H1 (cell line): Measurements from ENCODE around the gene RNF13. TPM values are rescaled to one million over a fixed set of nuclear protein-coding genes. Genes with fewer than 3 reads are reported as not detected.

Experiments used
- polyA plus RNA-seq, 7 experiments: library from polyadenylated mRNA; depleted of rRNA in 3 of 7; stranded (reverse) in 5 of 7; unstranded in 2 of 7; fragments of >200 nt in 5 of 7; fragments of 200-250 nt in 2 of 7; gene quantifications; 1 replicate in 5 of 7; 2 replicates in 1 of 7; 4 replicates in 1 of 7; pipeline versions ENCODE4 v1.2.1 to v1.2.3, GENCODE V29; 2011 to 2013; ENCODE audit warnings: missing spikeins in 2 of 7, mixed read lengths in 2 of 7
- total RNA-seq: library from RNA; stranded (reverse); fragmentation: NEBNext Ultra II Directional; extraction: Animal tissue kit (Norgen Biotek cat#: 25700); gene quantifications from 2 replicates; pipeline ENCODE4 v1.2.1, GENCODE V29; 2021
- TF ChIP-seq, protein P1 (sequence below): fragments of 300-600 bp; sonication (generic); IDR thresholded peaks from 2 replicates; pipeline ENCODE4 v1.7.1; 2012; ENCODE audit warnings: low read length, moderate library complexity, mild to moderate bottlenecking, inconsistent platforms; ENCODE audit not compliant: insufficient replicate concordance

The RNF13 gene
- total and polyA plus RNA-seq, 2 of the 8 experiments (the other 6 are each of a cell fraction or from before 2014, with no cell fraction given) = 19.4 to 35.4 TPM

GRCh38 chr3:149920119-149920518, 107.1 kb downstream of the RNF13 start (continued):
- TF ChIP-seq, protein P1, sequence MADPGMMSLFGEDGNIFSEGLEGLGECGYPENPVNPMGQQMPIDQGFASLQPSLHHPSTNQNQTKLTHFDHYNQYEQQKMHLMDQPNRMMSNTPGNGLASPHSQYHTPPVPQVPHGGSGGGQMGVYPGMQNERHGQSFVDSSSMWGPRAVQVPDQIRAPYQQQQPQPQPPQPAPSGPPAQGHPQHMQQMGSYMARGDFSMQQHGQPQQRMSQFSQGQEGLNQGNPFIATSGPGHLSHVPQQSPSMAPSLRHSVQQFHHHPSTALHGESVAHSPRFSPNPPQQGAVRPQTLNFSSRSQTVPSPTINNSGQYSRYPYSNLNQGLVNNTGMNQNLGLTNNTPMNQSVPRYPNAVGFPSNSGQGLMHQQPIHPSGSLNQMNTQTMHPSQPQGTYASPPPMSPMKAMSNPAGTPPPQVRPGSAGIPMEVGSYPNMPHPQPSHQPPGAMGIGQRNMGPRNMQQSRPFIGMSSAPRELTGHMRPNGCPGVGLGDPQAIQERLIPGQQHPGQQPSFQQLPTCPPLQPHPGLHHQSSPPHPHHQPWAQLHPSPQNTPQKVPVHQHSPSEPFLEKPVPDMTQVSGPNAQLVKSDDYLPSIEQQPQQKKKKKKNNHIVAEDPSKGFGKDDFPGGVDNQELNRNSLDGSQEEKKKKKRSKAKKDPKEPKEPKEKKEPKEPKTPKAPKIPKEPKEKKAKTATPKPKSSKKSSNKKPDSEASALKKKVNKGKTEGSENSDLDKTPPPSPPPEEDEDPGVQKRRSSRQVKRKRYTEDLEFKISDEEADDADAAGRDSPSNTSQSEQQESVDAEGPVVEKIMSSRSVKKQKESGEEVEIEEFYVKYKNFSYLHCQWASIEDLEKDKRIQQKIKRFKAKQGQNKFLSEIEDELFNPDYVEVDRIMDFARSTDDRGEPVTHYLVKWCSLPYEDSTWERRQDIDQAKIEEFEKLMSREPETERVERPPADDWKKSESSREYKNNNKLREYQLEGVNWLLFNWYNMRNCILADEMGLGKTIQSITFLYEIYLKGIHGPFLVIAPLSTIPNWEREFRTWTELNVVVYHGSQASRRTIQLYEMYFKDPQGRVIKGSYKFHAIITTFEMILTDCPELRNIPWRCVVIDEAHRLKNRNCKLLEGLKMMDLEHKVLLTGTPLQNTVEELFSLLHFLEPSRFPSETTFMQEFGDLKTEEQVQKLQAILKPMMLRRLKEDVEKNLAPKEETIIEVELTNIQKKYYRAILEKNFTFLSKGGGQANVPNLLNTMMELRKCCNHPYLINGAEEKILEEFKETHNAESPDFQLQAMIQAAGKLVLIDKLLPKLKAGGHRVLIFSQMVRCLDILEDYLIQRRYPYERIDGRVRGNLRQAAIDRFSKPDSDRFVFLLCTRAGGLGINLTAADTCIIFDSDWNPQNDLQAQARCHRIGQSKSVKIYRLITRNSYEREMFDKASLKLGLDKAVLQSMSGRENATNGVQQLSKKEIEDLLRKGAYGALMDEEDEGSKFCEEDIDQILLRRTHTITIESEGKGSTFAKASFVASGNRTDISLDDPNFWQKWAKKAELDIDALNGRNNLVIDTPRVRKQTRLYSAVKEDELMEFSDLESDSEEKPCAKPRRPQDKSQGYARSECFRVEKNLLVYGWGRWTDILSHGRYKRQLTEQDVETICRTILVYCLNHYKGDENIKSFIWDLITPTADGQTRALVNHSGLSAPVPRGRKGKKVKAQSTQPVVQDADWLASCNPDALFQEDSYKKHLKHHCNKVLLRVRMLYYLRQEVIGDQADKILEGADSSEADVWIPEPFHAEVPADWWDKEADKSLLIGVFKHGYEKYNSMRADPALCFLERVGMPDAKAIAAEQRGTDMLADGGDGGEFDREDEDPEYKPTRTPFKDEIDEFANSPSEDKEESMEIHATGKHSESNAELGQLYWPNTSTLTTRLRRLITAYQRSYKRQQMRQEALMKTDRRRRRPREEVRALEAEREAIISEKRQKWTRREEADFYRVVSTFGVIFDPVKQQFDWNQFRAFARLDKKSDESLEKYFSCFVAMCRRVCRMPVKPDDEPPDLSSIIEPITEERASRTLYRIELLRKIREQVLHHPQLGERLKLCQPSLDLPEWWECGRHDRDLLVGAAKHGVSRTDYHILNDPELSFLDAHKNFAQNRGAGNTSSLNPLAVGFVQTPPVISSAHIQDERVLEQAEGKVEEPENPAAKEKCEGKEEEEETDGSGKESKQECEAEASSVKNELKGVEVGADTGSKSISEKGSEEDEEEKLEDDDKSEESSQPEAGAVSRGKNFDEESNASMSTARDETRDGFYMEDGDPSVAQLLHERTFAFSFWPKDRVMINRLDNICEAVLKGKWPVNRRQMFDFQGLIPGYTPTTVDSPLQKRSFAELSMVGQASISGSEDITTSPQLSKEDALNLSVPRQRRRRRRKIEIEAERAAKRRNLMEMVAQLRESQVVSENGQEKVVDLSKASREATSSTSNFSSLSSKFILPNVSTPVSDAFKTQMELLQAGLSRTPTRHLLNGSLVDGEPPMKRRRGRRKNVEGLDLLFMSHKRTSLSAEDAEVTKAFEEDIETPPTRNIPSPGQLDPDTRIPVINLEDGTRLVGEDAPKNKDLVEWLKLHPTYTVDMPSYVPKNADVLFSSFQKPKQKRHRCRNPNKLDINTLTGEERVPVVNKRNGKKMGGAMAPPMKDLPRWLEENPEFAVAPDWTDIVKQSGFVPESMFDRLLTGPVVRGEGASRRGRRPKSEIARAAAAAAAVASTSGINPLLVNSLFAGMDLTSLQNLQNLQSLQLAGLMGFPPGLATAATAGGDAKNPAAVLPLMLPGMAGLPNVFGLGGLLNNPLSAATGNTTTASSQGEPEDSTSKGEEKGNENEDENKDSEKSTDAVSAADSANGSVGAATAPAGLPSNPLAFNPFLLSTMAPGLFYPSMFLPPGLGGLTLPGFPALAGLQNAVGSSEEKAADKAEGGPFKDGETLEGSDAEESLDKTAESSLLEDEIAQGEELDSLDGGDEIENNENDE = no peak
